ENCODE measurements around the gene TRPM1.
A peak's percentile ranks its signal among the peaks of the same experiment; 100 is the strongest.

The TRPM1 gene
- 0 reads per million in 2 donors for total RNA-seq

- no peak for DNase-seq
These were observed at the start of gene TRPM1 for GRCh38 chr15:31101262-31102038. Gene TRPM1 (minus strand): TSS chr15:31101725. CDS start chr15:31081355, 20,370 bp downstream.

- no peak for DNase-seq
These were observed 49.3 kb upstream of the TRPM1 start for GRCh38 chr15:31150732-31151231.

GRCh38 chr15:31149987-31150386, 48.5 kb upstream of the TRPM1 start:
- DNase-seq = no peak

GRCh38 chr15:31149088-31149505, 47.6 kb upstream of the TRPM1 start:
- DNase-seq = no peak

GRCh38 chr15:31148297-31149087, 47.0 kb upstream of the TRPM1 start:
- DNase-seq = no peak

GRCh38 chr15:31147944-31148296, 46.4 kb upstream of the TRPM1 start:
- DNase-seq = no peak

- DNase-seq = no peak
These were observed 45.9 kb upstream of the TRPM1 start for GRCh38 chr15:31147456-31147855.

- no peak for DNase-seq
These were observed 43.9 kb upstream of the TRPM1 start for GRCh38 chr15:31145271-31145911.

- no peak for DNase-seq
These were observed 40.3 kb upstream of the TRPM1 start for GRCh38 chr15:31141792-31142191.

- no peak for DNase-seq
These were observed 35.2 kb upstream of the TRPM1 start for GRCh38 chr15:31136607-31137328.

GRCh38 chr15:31136016-31136415, 34.5 kb upstream of the TRPM1 start:
- no peak for DNase-seq

GRCh38 chr15:31135523-31135922, 34.0 kb upstream of the TRPM1 start:
- DNase-seq = no peak

- DNase-seq = no peak
These were observed 32.4 kb upstream of the TRPM1 start for GRCh38 chr15:31133890-31134289.

- DNase-seq = no peak
These were observed 30.4 kb upstream of the TRPM1 start for GRCh38 chr15:31131853-31132375.

- no peak for DNase-seq
These were observed 29.2 kb upstream of the TRPM1 start for GRCh38 chr15:31130576-31131237.

GRCh38 chr15:31129769-31130303, 28.3 kb upstream of the TRPM1 start:
- no peak for DNase-seq

GRCh38 chr15:31128919-31129768, 27.6 kb upstream of the TRPM1 start:
- peak; percentile 72 for DNase-seq

- DNase-seq = no peak
These were observed 27.0 kb upstream of the TRPM1 start for GRCh38 chr15:31128477-31128876.

GRCh38 chr15:31127596-31128261, 26.2 kb upstream of the TRPM1 start:
- no peak for DNase-seq

GRCh38 chr15:31125061-31125460, 23.5 kb upstream of the TRPM1 start:
- no peak for DNase-seq

Data from T-helper 9 cell (primary cell).